ENCODE measurements around the gene OLIG2.

DNA sequence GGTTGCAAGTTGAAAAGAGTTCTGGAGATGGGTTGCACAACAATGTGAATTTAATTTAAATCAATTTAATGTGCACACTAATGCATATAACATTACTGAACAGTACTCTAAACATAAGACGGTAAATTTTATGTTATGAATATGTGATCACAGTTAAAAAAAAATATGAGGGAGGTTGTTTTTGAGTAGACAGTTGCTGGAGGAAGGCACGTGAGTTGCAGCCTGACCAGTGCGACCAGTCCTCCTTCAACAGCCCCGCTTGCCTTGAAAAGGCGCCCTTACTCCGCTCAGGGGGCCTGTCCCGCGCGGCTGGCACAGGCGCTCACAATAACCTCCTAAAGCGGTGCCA lies 43.9 kb downstream of the OLIG2 start:
- TF ChIP-seq POLR2A (IDR thresholded peaks at IDR 0.05; ENCODE audit: low read depth, low read length), result no peak
- TF ChIP-seq POLR2AphosphoS5 (IDR thresholded peaks at IDR 0.05; ENCODE audit: low read depth, low read length), result no peak
